DOHH2 (cell line): ENCODE results near the gene AGR3.

ENCODE experiments used
- H3F3A ChIP-seq: fragments of 200-600 bp; sonication (generic), shearing (Covaris generic); 2 replicates; pipeline ENCODE4 v1.6.0; 2016; ENCODE audit warnings: antibody characterized with exemption, mild to moderate bottlenecking; ENCODE audit not compliant: control insufficient read depth, insufficient read depth
- H3K27ac ChIP-seq: fragments of 200-600 bp; sonication (generic); 2 replicates; pipeline ENCODE4 v1.5.1; 2014; ENCODE audit warnings: low read depth, mild to moderate bottlenecking, low read length, moderate library complexity
- H3K27me3 ChIP-seq: fragments of 200-600 bp; sonication (generic); 2 replicates; pipeline ENCODE4 v1.6.1; 2014; ENCODE audit warnings: mild to moderate bottlenecking, low read length, mixed read lengths; ENCODE audit not compliant: control insufficient read depth
- H3K36me3 ChIP-seq: fragments of 200-600 bp; sonication (generic); 2 replicates; pipeline ENCODE4 v1.6.1; 2014; ENCODE audit warnings: mild to moderate bottlenecking, low read length, moderate library complexity, mixed read lengths; ENCODE audit not compliant: control insufficient read depth
- H3K4me1 ChIP-seq: fragments of 200-600 bp; sonication (generic); 2 replicates; pipeline ENCODE4 v1.6.1; 2014; ENCODE audit warnings: mild to moderate bottlenecking, low read length, mixed read lengths; ENCODE audit not compliant: control insufficient read depth
- H3K4me2 ChIP-seq: fragments of 200-600 bp; sonication (generic); 2 replicates; pipeline ENCODE4 v1.6.0; 2014; ENCODE audit warnings: mild to moderate bottlenecking, low read length, moderate library complexity
- H3K4me3 ChIP-seq: fragments of 200-600 bp; sonication (generic); 2 replicates; pipeline ENCODE4 v1.5.1; 2014; ENCODE audit warnings: mild to moderate bottlenecking, low read length, mixed read lengths
- H3K79me2 ChIP-seq: fragments of 200-600 bp; sonication (generic); 2 replicates; pipeline ENCODE4 v1.6.1; 2014; ENCODE audit warnings: mild to moderate bottlenecking, low read length, mixed read lengths; ENCODE audit not compliant: control insufficient read depth
- H3K9me2 ChIP-seq: fragments of 200-600 bp; sonication (generic); replicated peaks from 2 replicates; pipeline ENCODE4 v1.6.1; 2014; ENCODE audit warnings: mild to moderate bottlenecking, low read length, mixed read lengths; ENCODE audit not compliant: control insufficient read depth
- H3K9me3 ChIP-seq: fragments of 200-600 bp; sonication (generic); 2 replicates; pipeline ENCODE4 v1.6.1; 2014; ENCODE audit warnings: antibody characterized with exemption, low read length, mixed read lengths; ENCODE audit not compliant: control insufficient read depth, insufficient read depth
- H4K20me1 ChIP-seq: fragments of 200-600 bp; sonication (generic); 2 replicates; pipeline ENCODE4 v1.6.0; 2014; ENCODE audit warnings: low read depth, mild to moderate bottlenecking, antibody characterized with exemption, low read length, moderate library complexity; ENCODE audit not compliant: control insufficient read depth, insufficient read depth
- CTCF ChIP-seq: fragments of 200-600 bp; sonication (generic); IDR thresholded peaks from one replicate; pipeline ENCODE4 v1.5.1; 2014; ENCODE audit warnings: antibody characterized with exemption, mild to moderate bottlenecking, low read depth, low read length; ENCODE audit not compliant: poor library complexity, severe bottlenecking
- EZH2phosphoT487 ChIP-seq: fragments of 200-600 bp; sonication (generic); IDR thresholded peaks from 2 replicates; pipeline ENCODE4 v1.6.1; 2017; ENCODE audit warnings: borderline replicate concordance, mild to moderate bottlenecking, antibody characterized with exemption, low read length, moderate library complexity, mixed read lengths

Gene AGR3

GRCh38 chr7:16926861-16927260 is 45.1 kb upstream of the AGR3 start:
- no peak overlapping the region for H3K4me3 ChIP-seq
- no peaks in the 10 kb centered on the region for H3K36me3 ChIP-seq
- no peaks in the 10 kb centered on the region for H3K9me3 ChIP-seq
- no peak overlapping the region for H3K27ac ChIP-seq
- TF ChIP-seq CTCF (no peak), EZH2phosphoT487 (no peak)
- H3K27me3 ChIP-seq = no peaks in the 10 kb centered on the region
- no peaks in the 10 kb centered on the region for H3F3A ChIP-seq
- H3K79me2 ChIP-seq = no peaks in the 10 kb centered on the region
- H3K4me1 ChIP-seq = peaks cover 32% of the 10 kb centered on the region
- no peaks in the 10 kb centered on the region for H3K9me2 ChIP-seq
- H4K20me1 ChIP-seq = no peaks in the 10 kb centered on the region
- no peak overlapping the region for H3K4me2 ChIP-seq

- Histone ChIP-seq H4K20me1 (no peaks in the 10 kb centered on the region), H3F3A (no peaks in the 10 kb centered on the region), H3K9me2 (no peaks in the 10 kb centered on the region), H3K79me2 (no peaks in the 10 kb centered on the region), H3K36me3 (no peaks in the 10 kb centered on the region), H3K4me1 (peaks cover 38% of the 10 kb centered on the region), H3K9me3 (no peaks in the 10 kb centered on the region), H3K27me3 (no peaks in the 10 kb centered on the region), H3K4me2 (no peak overlapping the region), H3K4me3 (no peak overlapping the region), H3K27ac (no peak overlapping the region)
- TF ChIP-seq EZH2phosphoT487 (no peak), CTCF (peak; percentile 88)
These were observed 44.5 kb upstream of the AGR3 start for GRCh38 chr7:16926283-16926682.

- Histone ChIP-seq H4K20me1 (no peaks in the 10 kb centered on the region), H3K4me2 (no peak overlapping the region), H3K4me3 (no peak overlapping the region), H3K27ac (no peak overlapping the region), H3K27me3 (no peaks in the 10 kb centered on the region), H3K36me3 (no peaks in the 10 kb centered on the region), H3K4me1 (peaks cover 38% of the 10 kb centered on the region), H3K79me2 (no peaks in the 10 kb centered on the region), H3K9me3 (no peaks in the 10 kb centered on the region), H3K9me2 (no peaks in the 10 kb centered on the region), H3F3A (no peaks in the 10 kb centered on the region)
- TF ChIP-seq CTCF (no peak), EZH2phosphoT487 (no peak)
These were observed 43.8 kb upstream of the AGR3 start for GRCh38 chr7:16925609-16926008.

GRCh38 chr7:16923019-16923418 is 41.2 kb upstream of the AGR3 start:
- H3K4me3 ChIP-seq = no peak overlapping the region
- H4K20me1 ChIP-seq = no peaks in the 10 kb centered on the region
- H3K9me2 ChIP-seq = no peaks in the 10 kb centered on the region
- no peak overlapping the region for H3K27ac ChIP-seq
- H3F3A ChIP-seq = no peaks in the 10 kb centered on the region
- H3K36me3 ChIP-seq = no peaks in the 10 kb centered on the region
- H3K9me3 ChIP-seq = no peaks in the 10 kb centered on the region
- H3K4me1 ChIP-seq = peaks cover 23% of the 10 kb centered on the region
- H3K4me2 ChIP-seq = no peak overlapping the region
- H3K27me3 ChIP-seq = no peaks in the 10 kb centered on the region
- no peaks in the 10 kb centered on the region for H3K79me2 ChIP-seq
- TF ChIP-seq EZH2phosphoT487 = no peak
- TF ChIP-seq CTCF = no peak
